HG02884 (cell line): ENCODE results near the gene CFHR2.
"Not testable (repeated sequence)": the region's sequence is repeated elsewhere in the genome, so short reads cannot be mapped to it uniquely, and the experiment has no call there.

ENCODE experiments used
- ATAC-seq: cut with Tn5 transposase; IDR thresholded peaks from one replicate; pipeline ENCODE4 v1.9.1; 2021; ENCODE audit warnings: mild to moderate bottlenecking, moderate library complexity; ENCODE audit not compliant: unreplicated experiment

CFHR2 gene

DNA sequence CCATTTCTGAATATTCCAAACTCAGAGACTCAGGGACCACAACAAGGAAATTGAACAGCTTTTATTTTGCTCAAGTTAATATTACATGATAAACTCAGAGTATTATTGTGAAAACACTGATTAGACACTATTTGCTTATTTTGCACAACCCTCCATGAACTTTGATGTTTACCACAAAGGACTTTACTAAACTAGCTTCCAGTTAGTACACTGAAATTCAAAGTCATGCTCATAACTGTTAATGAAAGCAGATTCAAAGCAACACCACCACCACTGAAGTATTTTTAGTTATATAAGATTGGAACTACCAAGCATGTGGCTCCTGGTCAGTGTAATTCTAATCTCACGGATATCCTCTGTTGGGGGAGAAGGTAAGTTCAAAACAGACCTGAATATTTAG lies at the start of gene CFHR2:
Gene CFHR2, plus strand, starts transcription at position 171 of the 400 bp plus-strand sequence. Its CDS starts 143 bp downstream, at position 314.
- not testable (repeated sequence) for ATAC-seq

DNA sequence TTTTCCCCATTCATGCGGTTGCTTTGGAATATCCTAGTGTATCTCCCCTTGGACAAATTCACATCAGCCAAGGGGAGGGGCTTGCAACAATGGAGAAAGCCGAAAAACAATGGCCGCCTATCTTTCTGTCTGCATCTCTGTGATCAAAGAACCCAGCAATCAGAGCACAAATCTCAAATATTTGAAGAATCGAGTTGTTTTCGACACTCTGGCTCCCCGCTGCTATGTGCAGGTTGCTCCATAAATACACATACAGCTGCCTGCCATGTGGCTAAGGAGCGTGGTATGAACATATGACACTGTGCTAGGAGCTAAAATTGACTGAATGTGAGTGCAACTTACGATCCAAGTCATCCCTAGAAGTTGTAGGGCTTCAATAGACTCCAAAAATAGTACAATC lies 47.2 kb upstream of the CFHR2 start:
- ATAC-seq, result no peak

GRCh38 chr1:196897158-196897828 lies 46.2 kb upstream of the CFHR2 start:
- ATAC-seq, result no peak

DNA sequence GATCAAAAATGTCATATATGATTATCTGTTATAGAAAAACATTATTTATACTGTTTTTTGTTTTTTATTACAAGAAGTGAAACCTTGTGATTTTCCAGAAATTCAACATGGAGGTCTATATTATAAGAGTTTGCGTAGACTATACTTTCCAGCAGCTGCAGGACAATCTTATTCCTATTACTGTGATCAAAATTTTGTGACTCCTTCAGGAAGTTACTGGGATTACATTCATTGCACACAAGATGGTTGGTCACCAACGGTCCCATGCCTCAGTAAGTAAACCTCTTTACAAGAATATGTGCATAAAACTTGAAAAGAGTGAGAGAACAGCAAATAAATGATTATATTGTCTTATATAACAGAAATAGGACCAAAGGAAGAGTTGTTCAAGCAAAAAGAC lies 41.2 kb upstream of the CFHR2 start:
- no peak for ATAC-seq

- ATAC-seq, result no peak
Measured at GRCh38 chr1:196910215-196910614, 33.3 kb upstream of the CFHR2 start.

DNA sequence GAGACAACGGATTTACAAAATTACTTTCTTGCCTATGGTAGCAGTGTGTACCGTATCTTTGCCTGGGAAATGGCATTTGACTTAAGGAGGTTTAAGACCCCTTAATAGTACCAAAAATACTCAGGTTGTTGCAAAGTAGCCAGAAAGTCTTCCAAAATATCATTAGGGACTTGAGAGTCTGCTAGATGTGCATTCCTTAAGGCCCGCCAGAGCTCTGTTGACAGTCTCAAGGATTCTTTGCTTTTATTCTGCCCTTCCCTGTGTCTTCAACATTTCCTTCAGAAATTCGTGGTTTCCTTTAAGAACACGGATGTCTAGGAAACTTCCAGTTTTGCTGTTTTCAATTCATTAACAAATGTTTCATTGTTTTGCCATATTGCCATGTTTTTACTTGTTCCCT lies 31.3 kb upstream of the CFHR2 start:
- not testable (repeated sequence) for ATAC-seq

GRCh38 chr1:196926839-196927238 lies 16.7 kb upstream of the CFHR2 start:
- not testable (repeated sequence) for ATAC-seq

GRCh38 chr1:196932853-196933252 lies 10.7 kb upstream of the CFHR2 start:
- ATAC-seq, result not testable (repeated sequence)

DNA sequence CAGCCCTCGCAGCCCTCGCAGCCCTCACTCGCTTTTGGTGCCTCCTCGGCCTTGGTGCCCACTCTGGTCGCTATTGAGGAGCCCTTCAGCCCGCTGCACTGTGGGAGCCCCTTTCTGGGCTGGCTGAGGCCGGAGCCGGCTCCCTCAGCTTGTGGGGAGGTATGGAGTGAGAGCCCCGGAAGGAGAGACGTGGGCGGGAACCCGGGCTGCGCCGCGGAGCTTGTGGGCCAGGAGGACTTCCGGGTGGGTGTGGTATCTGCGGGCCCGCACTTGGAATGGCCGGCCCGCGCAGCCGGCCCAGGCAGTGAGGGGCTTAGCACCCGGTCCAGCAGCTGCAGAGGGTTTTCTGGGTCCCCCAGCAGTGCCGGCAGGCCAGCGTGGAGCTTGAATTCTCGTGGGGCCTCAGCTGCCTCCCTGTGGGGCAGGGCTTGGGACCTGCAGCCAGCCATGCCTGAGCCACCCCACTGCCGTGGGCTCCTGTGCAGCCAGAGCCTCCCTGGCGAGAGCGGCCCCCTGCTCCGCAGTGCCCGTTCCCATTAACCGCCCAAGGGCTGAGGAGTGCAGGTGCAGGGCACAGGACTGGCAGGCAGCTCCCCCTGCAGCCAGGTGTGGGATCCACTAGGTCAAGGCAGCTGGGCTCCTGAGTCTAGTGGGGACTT lies 9.9 kb upstream of the CFHR2 start:
- no peak for ATAC-seq

DNA sequence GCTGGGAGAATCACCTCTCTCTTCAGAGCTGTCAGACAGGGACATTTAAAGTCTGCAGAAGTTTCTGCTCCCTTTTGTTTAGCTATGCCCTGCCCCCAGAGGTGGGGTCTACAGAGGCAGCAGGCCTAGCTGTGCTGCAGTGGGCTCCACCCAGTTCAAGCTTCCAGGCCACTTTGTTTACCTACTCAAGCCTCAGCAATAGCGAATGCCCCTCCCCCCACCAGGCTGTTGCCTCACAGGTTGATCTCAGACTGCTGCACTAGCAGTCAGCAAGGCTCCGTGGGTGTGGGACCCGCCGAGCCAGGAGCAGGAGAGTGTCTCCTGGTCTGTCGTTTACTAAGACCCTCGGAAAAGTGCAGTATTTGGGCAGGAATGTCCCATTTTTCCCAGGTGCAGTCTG lies 2.1 kb upstream of the CFHR2 start:
- not testable (repeated sequence) for ATAC-seq

DNA sequence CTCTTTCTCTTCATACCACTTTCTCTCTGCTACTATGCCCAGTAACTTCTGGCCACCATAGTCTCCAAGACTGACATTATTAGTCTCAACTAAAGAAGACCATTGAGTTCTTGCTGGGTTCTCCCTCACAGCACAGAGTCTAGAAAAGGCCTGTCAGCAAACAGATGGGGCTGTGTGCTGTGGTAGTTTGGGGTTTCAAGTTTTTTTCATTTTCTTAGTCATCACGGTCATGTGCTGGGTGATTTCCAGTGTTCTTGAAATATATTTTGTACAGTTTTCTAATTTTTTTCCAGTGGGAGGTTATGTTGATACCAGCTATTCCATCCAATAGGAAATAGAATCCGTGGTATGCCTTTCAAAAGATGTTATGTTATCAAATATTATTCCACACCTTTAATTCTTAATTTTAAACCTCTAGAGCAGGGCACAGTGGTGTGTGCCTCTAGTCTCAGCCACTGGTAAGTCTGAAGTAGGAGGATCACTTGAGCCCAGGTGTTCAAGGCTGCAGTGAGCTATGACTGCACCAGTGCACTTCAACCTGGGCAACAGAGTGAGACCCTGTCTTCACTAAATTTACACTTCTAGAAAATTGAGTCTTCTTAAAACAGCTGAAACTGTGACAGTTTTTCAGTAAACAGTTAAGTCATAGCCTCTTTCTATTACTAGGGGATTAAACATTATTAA lies 8.3 kb downstream of the CFHR2 start:
- ATAC-seq, result peak; percentile 90

DNA sequence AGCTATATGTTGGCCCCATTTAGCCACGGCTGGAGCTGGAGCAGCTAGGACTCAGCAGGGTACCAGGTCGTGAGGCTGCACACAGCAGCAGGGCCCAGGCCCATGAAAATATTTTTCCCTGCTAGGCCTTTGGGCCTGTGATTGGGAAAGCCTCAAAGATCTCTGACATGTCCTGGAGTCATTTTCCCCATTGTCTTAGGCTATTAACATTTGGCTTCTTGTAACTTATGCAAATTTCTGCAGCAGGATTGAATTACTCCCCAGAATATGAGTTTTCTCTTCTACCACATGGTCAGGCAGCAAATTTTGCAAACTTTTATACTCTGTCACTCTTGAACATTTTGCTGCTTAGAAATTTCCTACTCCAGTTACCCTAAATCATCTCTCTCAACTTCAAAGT lies 11.2 kb downstream of the CFHR2 start:
- ATAC-seq, result no peak

- no peak for ATAC-seq
Measured at GRCh38 chr1:196955926-196956325, 12.4 kb downstream of the CFHR2 start.

- peak; percentile 91 for ATAC-seq
Measured at GRCh38 chr1:196960854-196961253, 17.3 kb downstream of the CFHR2 start.

- ATAC-seq, result no peak
Measured at GRCh38 chr1:196970182-196970581, 26.6 kb downstream of the CFHR2 start.

GRCh38 chr1:196976278-196976677 lies 32.7 kb downstream of the CFHR2 start:
- no peak for ATAC-seq

GRCh38 chr1:196977278-196977677 lies 33.7 kb downstream of the CFHR2 start, which contains the start of gene CFHR5:
CFHR5 (plus strand) TSS chr1:196977556; CDS start chr1:196977665, 109 bp downstream.
- no peak for ATAC-seq

- ATAC-seq, result no peak
Measured at GRCh38 chr1:196980859-196981258, 37.3 kb downstream of the CFHR2 start.

GRCh38 chr1:196982247-196982646 lies 38.7 kb downstream of the CFHR2 start:
- not testable (repeated sequence) for ATAC-seq

- not testable (repeated sequence) for ATAC-seq
Measured at GRCh38 chr1:196991919-196992651, 48.5 kb downstream of the CFHR2 start.

GRCh38 chr1:196993916-196994315 lies 50.4 kb downstream of the CFHR2 start:
- ATAC-seq, result no peak
